ENCODE measurements around the gene ACLY. TPM values are rescaled to one million over a fixed set of nuclear protein-coding genes. Genes with fewer than 3 reads are reported as not detected.

The ACLY gene
- total RNA-seq, 1 experiment from 2014 or later = 279 TPM

- no peak overlapping the region for H2BK20ac ChIP-seq (ENCODE audit: low read depth, low read length, poor library complexity, severe bottlenecking)
- Mint-ChIP-seq H3K9me3 (no peaks in the 10 kb centered on the region), H3K4me1 (peaks cover 0 to 3% of the 10 kb centered on the region in 2 experiments; a peak in 2 of 4 replicates), H3K4me3 (no peak overlapping the region), H3K27me3 (ENCODE audit: low read depth) (no peaks in the 10 kb centered on the region), H3K27ac (no peak overlapping the region), H3K36me3 (ENCODE audit: insufficient read depth in 1 of 3, low read depth in 3 of 3) (peaks cover 58 to 81% (median 75%) of the 10 kb centered on the region in 3 experiments; a peak in 6 of 7 replicates)
- no peak overlapping the region for H2AK5ac ChIP-seq (ENCODE audit: insufficient read length, low read length)
- H3K23ac ChIP-seq (ENCODE audit: insufficient read length, low read depth, low read length) = no peak overlapping the region
- no peak overlapping the region for H2AFZ ChIP-seq (ENCODE audit: low read length)
- WGBS (ENCODE audit: extremely low coverage, insufficient read length, low lambda C conversion rate) = no CpG with 5 or more reads among the region's 9 CpGs
- no peak overlapping the region for H3K18ac ChIP-seq (ENCODE audit: insufficient read length, low read depth, low read length)
- H2BK120ac ChIP-seq (ENCODE audit: low read depth, low read length, poor library complexity, severe bottlenecking) = no peak overlapping the region
- no peaks in the 10 kb centered on the region for H4K20me1 ChIP-seq (ENCODE audit: control insufficient read depth, insufficient read depth, insufficient read length)
- H2BK12ac ChIP-seq (ENCODE audit: insufficient read length, low read depth, low read length) = no peak overlapping the region
- H3K4ac ChIP-seq (ENCODE audit: low read depth, low read length) = no peak overlapping the region
- H4K5ac ChIP-seq (ENCODE audit: insufficient read length, low read depth, low read length) = no peak overlapping the region
- H3K14ac ChIP-seq (ENCODE audit: insufficient read depth, low read length) = no peak overlapping the region
- no peak for DNase-seq
- no peaks in the 10 kb centered on the region for H3K9me3 ChIP-seq (ENCODE audit: control insufficient read depth, low read depth, low read length)
- TF ChIP-seq CTCF (conservative IDR thresholded peaks at IDR 0.05) = no peak
- H3K56ac ChIP-seq (ENCODE audit: insufficient read length, low read depth, low read length) = no peak overlapping the region
- no peaks in the 10 kb centered on the region for H3K27me3 ChIP-seq (ENCODE audit: insufficient read depth, low read length)
- no peak overlapping the region for H4K91ac ChIP-seq (ENCODE audit: insufficient read length, low read depth, low read length)
- no peaks in the 10 kb centered on the region; the same call in 1 of the 2 replicates for H3K79me2 ChIP-seq (ENCODE audit: insufficient read depth, low read length)
- no peak overlapping the region for H3K9ac ChIP-seq (ENCODE audit: extremely low read depth, insufficient read length, low read length)
- no peak overlapping the region for H3K27ac ChIP-seq (ENCODE audit: insufficient read length, low read depth, low read length)
- no peaks in the 10 kb centered on the region for H3K79me1 ChIP-seq (ENCODE audit: insufficient read depth, low read depth, low read length, poor library complexity, severe bottlenecking)
- no peak overlapping the region for H3K4me2 ChIP-seq (ENCODE audit: insufficient read depth, insufficient read length, low read length)
- H3K23me2 ChIP-seq (ENCODE audit: insufficient read length, low read depth, low read length, poor library complexity, severe bottlenecking) = peaks cover 9% of the 10 kb centered on the region
- H3K4me1 ChIP-seq (ENCODE audit: insufficient read depth, low read length) = no peaks in the 10 kb centered on the region
- no peak overlapping the region for H4K8ac ChIP-seq (replicated peaks; ENCODE audit: insufficient read length, low read depth, low read length)
- no peak overlapping the region for H2BK5ac ChIP-seq (ENCODE audit: insufficient read length, low read length)
- H2BK15ac ChIP-seq (ENCODE audit: low read depth, low read length) = no peak overlapping the region
- no peak overlapping the region for H3T11ph ChIP-seq (ENCODE audit: low read length)
These were observed 49.3 kb downstream of the ACLY start for GRCh38 chr17:41869426-41869825.

All from H9 (cell line).